ENCODE results near the gene PTPRH. TPM values are rescaled to one million over a fixed set of nuclear protein-coding genes. Genes with fewer than 3 reads are reported as not detected.

PTPRH gene
- total and polyA plus RNA-seq, 9 of the 15 experiments (the other 6 are each of a cell fraction or from before 2014, with no cell fraction given) = 0.87 to 34.3 (median 22.7) TPM

DNA sequence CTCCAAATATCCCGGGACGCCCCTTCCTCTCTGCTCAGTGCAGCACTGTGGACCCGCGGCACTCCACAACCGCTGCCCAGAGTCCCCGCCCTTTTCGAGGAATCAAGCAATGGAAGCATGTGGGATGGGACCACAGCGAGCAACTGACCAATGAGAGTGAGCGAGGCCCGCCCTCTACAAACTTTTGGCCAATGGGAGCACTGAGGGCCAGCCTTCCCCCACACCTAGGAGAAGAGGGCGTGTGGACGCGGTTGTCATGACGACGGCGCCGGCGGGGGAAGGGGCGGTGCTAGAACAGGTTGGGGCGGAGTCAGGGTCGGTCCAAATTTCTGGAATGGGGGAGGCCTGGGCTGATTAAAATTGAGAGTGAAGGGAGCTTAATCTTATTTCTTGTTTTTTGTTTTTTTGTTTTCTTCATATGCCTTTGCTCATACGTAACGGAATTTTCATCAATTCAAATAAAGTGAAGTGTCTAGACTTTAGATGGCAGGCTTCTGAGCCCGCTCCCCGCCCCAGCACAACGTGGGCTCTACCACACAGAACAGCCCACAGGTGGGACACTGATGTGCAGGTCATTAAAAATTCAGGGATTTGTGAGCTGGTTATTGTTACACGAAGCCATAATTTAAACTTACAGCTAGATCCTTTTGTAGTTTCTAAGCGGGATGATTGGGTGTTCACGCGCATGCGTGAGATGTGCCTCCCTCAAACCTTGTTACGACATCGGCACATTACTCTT, 42.6 kb downstream of the PTPRH start, which contains the start of gene DNAAF3 (continued):
- TF ChIP-seq, protein P1, sequence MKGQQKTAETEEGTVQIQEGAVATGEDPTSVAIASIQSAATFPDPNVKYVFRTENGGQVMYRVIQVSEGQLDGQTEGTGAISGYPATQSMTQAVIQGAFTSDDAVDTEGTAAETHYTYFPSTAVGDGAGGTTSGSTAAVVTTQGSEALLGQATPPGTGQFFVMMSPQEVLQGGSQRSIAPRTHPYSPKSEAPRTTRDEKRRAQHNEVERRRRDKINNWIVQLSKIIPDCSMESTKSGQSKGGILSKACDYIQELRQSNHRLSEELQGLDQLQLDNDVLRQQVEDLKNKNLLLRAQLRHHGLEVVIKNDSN (CRISPR knock-in tag; IDR thresholded peaks at IDR 0.05) = 0 out of 2 replicates have a peak, but pooled peaks have one; percentile 17
- TF ChIP-seq HNRNPH1 (optimal IDR thresholded peaks at IDR 0.05; ENCODE audit: low read depth, low read length) = no peak
- TF ChIP-seq ZNF699 (CRISPR knock-in tag; IDR thresholded peaks at IDR 0.05; ENCODE audit: insufficient replicate concordance) = no peak
- TF ChIP-seq, protein P2, sequence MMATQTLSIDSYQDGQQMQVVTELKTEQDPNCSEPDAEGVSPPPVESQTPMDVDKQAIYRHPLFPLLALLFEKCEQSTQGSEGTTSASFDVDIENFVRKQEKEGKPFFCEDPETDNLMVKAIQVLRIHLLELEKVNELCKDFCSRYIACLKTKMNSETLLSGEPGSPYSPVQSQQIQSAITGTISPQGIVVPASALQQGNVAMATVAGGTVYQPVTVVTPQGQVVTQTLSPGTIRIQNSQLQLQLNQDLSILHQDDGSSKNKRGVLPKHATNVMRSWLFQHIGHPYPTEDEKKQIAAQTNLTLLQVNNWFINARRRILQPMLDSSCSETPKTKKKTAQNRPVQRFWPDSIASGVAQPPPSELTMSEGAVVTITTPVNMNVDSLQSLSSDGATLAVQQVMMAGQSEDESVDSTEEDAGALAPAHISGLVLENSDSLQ (IDR thresholded peaks at IDR 0.05) = peak; percentile 51
- no peak for TF ChIP-seq ILF3 (IDR thresholded peaks at IDR 0.05; ENCODE audit: borderline replicate concordance)
- TF ChIP-seq XRCC4 (IDR thresholded peaks at IDR 0.05; ENCODE audit: extremely low read depth, insufficient read depth, insufficient read length) = no peak
- TF ChIP-seq ZNF444 (CRISPR knock-in tag; IDR thresholded peaks at IDR 0.05) = no peak
- TF ChIP-seq, protein P3, sequence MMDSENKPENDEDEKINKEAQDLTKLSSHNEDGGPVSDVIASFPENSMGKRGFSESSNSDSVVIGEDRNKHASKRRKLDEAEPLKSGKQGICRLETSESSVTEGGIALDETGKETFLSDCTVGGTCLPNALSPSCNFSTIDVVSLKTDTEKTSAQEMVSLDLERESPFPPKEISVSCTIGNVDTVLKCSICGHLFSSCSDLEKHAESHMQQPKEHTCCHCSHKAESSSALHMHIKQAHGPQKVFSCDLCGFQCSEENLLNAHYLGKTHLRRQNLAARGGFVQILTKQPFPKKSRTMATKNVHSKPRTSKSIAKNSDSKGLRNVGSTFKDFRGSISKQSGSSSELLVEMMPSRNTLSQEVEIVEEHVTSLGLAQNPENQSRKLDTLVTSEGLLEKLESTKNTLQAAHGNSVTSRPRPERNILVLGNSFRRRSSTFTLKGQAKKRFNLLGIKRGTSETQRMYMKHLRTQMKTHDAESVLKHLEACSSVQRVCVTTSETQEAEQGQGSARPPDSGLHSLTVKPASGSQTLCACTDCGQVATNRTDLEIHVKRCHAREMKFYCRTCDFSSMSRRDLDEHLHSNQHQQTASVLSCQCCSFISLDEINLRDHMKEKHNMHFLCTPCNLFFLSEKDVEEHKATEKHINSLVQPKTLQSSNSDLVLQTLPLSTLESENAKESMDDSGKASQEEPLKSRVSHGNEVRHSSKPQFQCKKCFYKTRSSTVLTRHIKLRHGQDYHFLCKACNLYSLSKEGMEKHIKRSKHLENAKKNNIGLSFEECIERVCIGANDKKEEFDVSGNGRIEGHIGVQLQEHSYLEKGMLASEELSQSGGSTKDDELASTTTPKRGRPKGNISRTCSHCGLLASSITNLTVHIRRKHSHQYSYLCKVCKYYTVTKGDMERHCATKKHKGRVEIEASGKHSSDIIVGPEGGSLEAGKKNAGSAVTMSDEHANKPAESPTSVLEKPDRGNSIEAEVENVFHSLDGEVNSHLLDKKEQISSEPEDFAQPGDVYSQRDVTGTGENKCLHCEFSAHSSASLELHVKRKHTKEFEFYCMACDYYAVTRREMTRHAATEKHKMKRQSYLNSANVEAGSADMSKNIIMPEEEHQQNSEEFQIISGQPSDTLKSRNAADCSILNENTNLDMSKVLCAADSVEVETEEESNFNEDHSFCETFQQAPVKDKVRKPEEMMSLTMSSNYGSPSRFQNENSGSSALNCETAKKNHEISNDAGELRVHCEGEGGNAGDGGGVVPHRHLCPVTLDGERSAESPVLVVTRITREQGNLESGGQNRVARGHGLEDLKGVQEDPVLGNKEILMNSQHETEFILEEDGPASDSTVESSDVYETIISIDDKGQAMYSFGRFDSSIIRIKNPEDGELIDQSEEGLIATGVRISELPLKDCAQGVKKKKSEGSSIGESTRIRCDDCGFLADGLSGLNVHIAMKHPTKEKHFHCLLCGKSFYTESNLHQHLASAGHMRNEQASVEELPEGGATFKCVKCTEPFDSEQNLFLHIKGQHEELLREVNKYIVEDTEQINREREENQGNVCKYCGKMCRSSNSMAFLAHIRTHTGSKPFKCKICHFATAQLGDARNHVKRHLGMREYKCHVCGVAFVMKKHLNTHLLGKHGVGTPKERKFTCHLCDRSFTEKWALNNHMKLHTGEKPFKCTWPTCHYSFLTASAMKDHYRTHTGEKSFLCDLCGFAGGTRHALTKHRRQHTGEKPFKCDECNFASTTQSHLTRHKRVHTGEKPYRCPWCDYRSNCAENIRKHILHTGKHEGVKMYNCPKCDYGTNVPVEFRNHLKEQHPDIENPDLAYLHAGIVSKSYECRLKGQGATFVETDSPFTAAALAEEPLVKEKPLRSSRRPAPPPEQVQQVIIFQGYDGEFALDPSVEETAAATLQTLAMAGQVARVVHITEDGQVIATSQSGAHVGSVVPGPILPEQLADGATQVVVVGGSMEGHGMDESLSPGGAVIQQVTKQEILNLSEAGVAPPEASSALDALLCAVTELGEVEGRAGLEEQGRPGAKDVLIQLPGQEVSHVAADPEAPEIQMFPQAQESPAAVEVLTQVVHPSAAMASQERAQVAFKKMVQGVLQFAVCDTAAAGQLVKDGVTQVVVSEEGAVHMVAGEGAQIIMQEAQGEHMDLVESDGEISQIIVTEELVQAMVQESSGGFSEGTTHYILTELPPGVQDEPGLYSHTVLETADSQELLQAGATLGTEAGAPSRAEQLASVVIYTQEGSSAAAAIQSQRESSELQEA (IDR thresholded peaks at IDR 0.05; ENCODE audit: low read depth) = no peak
- peak; percentile 20; the same call in 1 of the 2 replicates for TF ChIP-seq HEY1 (CRISPR knock-in tag; IDR thresholded peaks at IDR 0.05; ENCODE audit: borderline replicate concordance)
- no peak for TF ChIP-seq HDAC8 (tag; IDR thresholded peaks at IDR 0.05)
- no peak for TF ChIP-seq ZNF586 (CRISPR knock-in tag; conservative IDR thresholded peaks at IDR 0.05)
- TF ChIP-seq ZNF274 (IDR thresholded peaks at IDR 0.05; ENCODE audit: borderline replicate concordance, low read depth, low read length) = no peak
- TF ChIP-seq, protein P4, sequence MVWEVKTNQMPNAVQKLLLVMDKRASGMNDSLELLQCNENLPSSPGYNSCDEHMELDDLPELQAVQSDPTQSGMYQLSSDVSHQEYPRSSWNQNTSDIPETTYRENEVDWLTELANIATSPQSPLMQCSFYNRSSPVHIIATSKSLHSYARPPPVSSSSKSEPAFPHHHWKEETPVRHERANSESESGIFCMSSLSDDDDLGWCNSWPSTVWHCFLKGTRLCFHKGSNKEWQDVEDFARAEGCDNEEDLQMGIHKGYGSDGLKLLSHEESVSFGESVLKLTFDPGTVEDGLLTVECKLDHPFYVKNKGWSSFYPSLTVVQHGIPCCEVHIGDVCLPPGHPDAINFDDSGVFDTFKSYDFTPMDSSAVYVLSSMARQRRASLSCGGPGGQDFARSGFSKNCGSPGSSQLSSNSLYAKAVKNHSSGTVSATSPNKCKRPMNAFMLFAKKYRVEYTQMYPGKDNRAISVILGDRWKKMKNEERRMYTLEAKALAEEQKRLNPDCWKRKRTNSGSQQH (CRISPR knock-in tag; IDR thresholded peaks at IDR 0.05) = 0 out of 2 replicates have a peak, but pooled peaks have one; percentile 34

Measured in K562 (cell line).